K562 (cell line): ENCODE data around the gene UNC45A. TPM values are rescaled to one million over a fixed set of nuclear protein-coding genes. Genes with fewer than 3 reads are reported as not detected.

Experiments used
- EWSR1 ChIP-seq: fragments of 450-650 bp; IDR thresholded peaks from 2 replicates; pipeline ENCODE4 v1.6.1; 2018; ENCODE audit warnings: borderline replicate concordance, mild to moderate bottlenecking, low read depth, moderate library complexity; ENCODE audit not compliant: partially characterized antibody
- GTF2E2 ChIP-seq: fragments of 200-800 bp; sonication (Bioruptor generic); IDR thresholded peaks from 2 replicates; pipeline ENCODE4 v1.6.1; 2016; ENCODE audit warnings: missing genetic modification characterization, missing compliant biosample characterization
- JUND ChIP-seq, 2 experiments: IDR thresholded peaks; 2 replicates in 1 of 2; 3 replicates in 1 of 2; pipeline ENCODE4 v1.6.1; 2011; ENCODE audit warnings: borderline replicate concordance in 2 of 2, low read depth in 2 of 2, low read length in 2 of 2, improper control_type of control experiment in 1 of 2, missing biosample characterization in 1 of 2, missing genetic modification characterization in 1 of 2, missing genetic modification reagents in 1 of 2
- MAZ ChIP-seq, 2 experiments: fragments of 450-650 bp in 1 of 2; sonication (generic) in 1 of 2; formaldehyde crosslinking; IDR thresholded peaks in 1 of 2; conservative IDR thresholded peaks in 1 of 2; 2 replicates each; pipeline versions ENCODE4 v1.4.0 to v1.5.0; 2020; ENCODE audit warnings: mild to moderate bottlenecking in 1 of 2, missing genetic modification reagents in 1 of 2
- NR2C2 ChIP-seq, 2 experiments: fragments of 200-800 bp in 1 of 2; sonication (Bioruptor generic) in 1 of 2; sonication (generic) in 1 of 2; formaldehyde crosslinking in 1 of 2; IDR thresholded peaks; 2 replicates each; pipeline versions ENCODE4 v1.6.1 to v1.8.0; 2016 to 2022; ENCODE audit warnings: mild to moderate bottlenecking in 1 of 2, missing compliant biosample characterization in 1 of 2, missing genetic modification characterization in 1 of 2, missing genetic modification reagents in 1 of 2
- POLR2B ChIP-seq: fragments of 450-650 bp; IDR thresholded peaks from 2 replicates; pipeline ENCODE4 v1.6.1; 2018; ENCODE audit warnings: low read depth; ENCODE audit not compliant: partially characterized antibody
- TAF1 ChIP-seq: IDR thresholded peaks from 2 replicates; pipeline ENCODE4 v1.6.1; 2011; ENCODE audit warnings: mild to moderate bottlenecking, low read length, moderate library complexity; ENCODE audit not compliant: insufficient read depth, control insufficient read depth, severe bottlenecking; ENCODE audit errors: extremely low read depth
- ZFX ChIP-seq: sonication (generic); formaldehyde crosslinking; IDR thresholded peaks from 2 replicates; pipeline ENCODE4 v1.8.0; 2022; ENCODE audit warnings: mild to moderate bottlenecking, missing genetic modification reagents, moderate library complexity
- ZNF263 ChIP-seq: sonication (generic); formaldehyde crosslinking; IDR thresholded peaks from 2 replicates; pipeline ENCODE4 v1.8.0; 2022; ENCODE audit warnings: mild to moderate bottlenecking, missing genetic modification reagents, borderline replicate concordance
- polyA plus RNA-seq, 8 experiments: library from polyadenylated mRNA; depleted of rRNA in 4 of 8; stranded (reverse) in 5 of 8; unstranded in 3 of 8; fragments of >200 nt; fragmentation: Nextera tagmentation in 2 of 8; fragmentation: Illumina TruSeq in 1 of 8; extraction: Ambion mirVana in 2 of 8; extraction: Trizol in 1 of 8; gene quantifications; 2 replicates each; pipeline versions ENCODE4 v1.2.1 to v1.2.3, GENCODE V29; 2011 to 2014; ENCODE audit warnings: inconsistent platforms in 1 of 8, missing spikeins in 1 of 8
- total RNA-seq, 7 experiments: library from RNA; depleted of rRNA in 6 of 7; stranded (reverse); fragments of >200 nt in 6 of 7; fragmentation: Illumina TruSeq in 2 of 7; extraction: Trizol in 2 of 7; gene quantifications; 2 replicates each; pipeline versions ENCODE4 v1.2.1 to v1.2.3, GENCODE V29; 2011 to 2021; ENCODE audit warnings: low replicate concordance in 1 of 7
- TF ChIP-seq, protein P1 (sequence below), 2 experiments: fragments of 450-650 bp in 1 of 2; sonication (generic) in 1 of 2; formaldehyde crosslinking in 1 of 2; IDR thresholded peaks; 2 replicates each; pipeline versions ENCODE4 v1.7.1 to v1.9.0; 2016 to 2022; ENCODE audit warnings: inconsistent platforms in 1 of 2, mild to moderate bottlenecking in 1 of 2, missing genetic modification reagents in 1 of 2
- TF ChIP-seq, protein P2 (sequence below), 2 experiments: fragments of 450-650 bp; conservative IDR thresholded peaks; 2 replicates each; pipeline ENCODE4 v1.6.1; 2017; ENCODE audit warnings: mild to moderate bottlenecking in 2 of 2, moderate library complexity in 2 of 2

Gene UNC45A
- total and polyA plus RNA-seq, 9 of the 15 experiments (the other 6 are each of a cell fraction or from before 2014, with no cell fraction given), result 22.4 to 79.3 (median 43.7) TPM

DNA sequence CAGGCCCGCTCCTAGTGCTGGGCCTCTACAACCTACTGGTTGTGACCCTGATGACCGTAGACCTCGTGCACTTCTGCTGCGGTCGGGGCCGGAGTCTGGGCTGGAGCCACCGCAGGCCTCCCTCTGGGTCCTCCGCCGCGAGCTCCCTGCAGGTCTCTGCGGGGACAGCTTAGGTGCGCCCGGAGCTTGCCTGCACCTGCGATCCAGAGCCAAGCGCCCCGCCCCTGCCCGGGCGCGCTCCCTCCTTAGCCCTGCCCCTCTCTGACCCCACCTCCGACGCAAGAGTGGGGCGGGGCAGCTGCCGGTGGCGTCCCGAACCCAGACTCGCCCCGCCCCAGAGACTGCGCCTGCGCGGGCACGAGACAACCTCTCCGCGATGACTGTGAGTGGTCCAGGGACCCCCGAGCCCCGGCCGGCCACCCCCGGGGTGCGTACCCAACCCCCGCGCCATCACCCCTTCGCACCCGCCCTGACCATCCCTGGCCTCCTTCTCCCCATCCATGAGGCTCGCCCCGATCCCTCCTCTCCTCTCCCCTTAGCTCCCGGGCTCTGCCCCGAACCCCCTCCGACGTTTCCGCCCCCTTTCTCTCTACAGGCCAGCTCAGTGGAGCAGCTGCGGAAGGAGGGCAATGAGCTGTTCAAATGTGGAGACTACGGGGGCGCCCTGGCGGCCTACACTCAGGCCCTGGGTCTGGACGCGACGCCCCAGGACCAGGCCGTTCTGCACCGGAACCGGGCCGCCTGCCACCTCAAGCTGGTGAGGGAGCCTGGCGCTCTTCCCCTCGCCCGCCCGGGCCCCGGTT lies at the start of gene UNC45A (continued):
- TF ChIP-seq, protein P1, sequence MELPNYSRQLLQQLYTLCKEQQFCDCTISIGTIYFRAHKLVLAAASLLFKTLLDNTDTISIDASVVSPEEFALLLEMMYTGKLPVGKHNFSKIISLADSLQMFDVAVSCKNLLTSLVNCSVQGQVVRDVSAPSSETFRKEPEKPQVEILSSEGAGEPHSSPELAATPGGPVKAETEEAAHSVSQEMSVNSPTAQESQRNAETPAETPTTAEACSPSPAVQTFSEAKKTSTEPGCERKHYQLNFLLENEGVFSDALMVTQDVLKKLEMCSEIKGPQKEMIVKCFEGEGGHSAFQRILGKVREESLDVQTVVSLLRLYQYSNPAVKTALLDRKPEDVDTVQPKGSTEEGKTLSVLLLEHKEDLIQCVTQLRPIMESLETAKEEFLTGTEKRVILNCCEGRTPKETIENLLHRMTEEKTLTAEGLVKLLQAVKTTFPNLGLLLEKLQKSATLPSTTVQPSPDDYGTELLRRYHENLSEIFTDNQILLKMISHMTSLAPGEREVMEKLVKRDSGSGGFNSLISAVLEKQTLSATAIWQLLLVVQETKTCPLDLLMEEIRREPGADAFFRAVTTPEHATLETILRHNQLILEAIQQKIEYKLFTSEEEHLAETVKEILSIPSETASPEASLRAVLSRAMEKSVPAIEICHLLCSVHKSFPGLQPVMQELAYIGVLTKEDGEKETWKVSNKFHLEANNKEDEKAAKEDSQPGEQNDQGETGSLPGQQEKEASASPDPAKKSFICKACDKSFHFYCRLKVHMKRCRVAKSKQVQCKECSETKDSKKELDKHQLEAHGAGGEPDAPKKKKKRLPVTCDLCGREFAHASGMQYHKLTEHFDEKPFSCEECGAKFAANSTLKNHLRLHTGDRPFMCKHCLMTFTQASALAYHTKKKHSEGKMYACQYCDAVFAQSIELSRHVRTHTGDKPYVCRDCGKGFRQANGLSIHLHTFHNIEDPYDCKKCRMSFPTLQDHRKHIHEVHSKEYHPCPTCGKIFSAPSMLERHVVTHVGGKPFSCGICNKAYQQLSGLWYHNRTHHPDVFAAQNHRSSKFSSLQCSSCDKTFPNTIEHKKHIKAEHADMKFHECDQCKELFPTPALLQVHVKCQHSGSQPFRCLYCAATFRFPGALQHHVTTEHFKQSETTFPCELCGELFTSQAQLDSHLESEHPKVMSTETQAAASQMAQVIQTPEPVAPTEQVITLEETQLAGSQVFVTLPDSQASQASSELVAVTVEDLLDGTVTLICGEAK (IDR thresholded peaks at IDR 0.05), result 0 out of 2 replicates have a peak, but pooled peaks have one; percentile 25
- TF ChIP-seq, protein P1 (CRISPR knock-in tag; IDR thresholded peaks at IDR 0.05), result no peak
- TF ChIP-seq TAF1 (peak; percentile 50), POLR2B (peak; percentile 46), ZNF263 (peak; percentile 43; the same call in 1 of the 2 replicates), GTF2E2 (no peak), JUND (IDR thresholded peaks at IDR 0.05; ENCODE audit: borderline replicate concordance, low read depth, low read length) (peak; percentile 3; the same call in 1 of the 2 replicates), JUND (tag; IDR thresholded peaks at IDR 0.05; ENCODE audit: borderline replicate concordance, low read depth, low read length) (no peak), NR2C2 (CRISPR knock-in tag; IDR thresholded peaks at IDR 0.05) (no peak), NR2C2 (tag; IDR thresholded peaks at IDR 0.05) (peak; percentile 34; the same call in 1 of the 2 replicates), ZFX (peak; percentile 56; the same call in 1 of the 2 replicates), EWSR1 (no peak), MAZ (CRISPR knock-in tag; conservative IDR thresholded peaks at IDR 0.05 in 1 of 2, IDR thresholded peaks at IDR 0.05 in 1 of 2) (peak; percentile 23 to 76; a peak in 2 of 4 replicates)
- TF ChIP-seq, protein P2, sequence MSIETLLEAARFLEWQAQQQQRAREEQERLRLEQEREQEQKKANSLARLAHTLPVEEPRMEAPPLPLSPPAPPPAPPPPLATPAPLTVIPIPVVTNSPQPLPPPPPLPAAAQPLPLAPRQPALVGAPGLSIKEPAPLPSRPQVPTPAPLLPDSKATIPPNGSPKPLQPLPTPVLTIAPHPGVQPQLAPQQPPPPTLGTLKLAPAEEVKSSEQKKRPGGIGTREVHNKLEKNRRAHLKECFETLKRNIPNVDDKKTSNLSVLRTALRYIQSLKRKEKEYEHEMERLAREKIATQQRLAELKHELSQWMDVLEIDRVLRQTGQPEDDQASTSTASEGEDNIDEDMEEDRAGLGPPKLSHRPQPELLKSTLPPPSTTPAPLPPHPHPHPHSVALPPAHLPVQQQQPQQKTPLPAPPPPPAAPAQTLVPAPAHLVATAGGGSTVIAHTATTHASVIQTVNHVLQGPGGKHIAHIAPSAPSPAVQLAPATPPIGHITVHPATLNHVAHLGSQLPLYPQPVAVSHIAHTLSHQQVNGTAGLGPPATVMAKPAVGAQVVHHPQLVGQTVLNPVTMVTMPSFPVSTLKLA (conservative IDR thresholded peaks at IDR 0.05), result peak in 1 of 2 experiments; percentile 54; a peak in 1 of 4 replicates
